ENCODE measurements around the gene DCAF8. TPM values are rescaled to one million over a fixed set of nuclear protein-coding genes. Genes with fewer than 3 reads are reported as not detected.

Gene DCAF8
- 32.4 and 35.5 TPM in 2 replicates for total RNA-seq

DNA sequence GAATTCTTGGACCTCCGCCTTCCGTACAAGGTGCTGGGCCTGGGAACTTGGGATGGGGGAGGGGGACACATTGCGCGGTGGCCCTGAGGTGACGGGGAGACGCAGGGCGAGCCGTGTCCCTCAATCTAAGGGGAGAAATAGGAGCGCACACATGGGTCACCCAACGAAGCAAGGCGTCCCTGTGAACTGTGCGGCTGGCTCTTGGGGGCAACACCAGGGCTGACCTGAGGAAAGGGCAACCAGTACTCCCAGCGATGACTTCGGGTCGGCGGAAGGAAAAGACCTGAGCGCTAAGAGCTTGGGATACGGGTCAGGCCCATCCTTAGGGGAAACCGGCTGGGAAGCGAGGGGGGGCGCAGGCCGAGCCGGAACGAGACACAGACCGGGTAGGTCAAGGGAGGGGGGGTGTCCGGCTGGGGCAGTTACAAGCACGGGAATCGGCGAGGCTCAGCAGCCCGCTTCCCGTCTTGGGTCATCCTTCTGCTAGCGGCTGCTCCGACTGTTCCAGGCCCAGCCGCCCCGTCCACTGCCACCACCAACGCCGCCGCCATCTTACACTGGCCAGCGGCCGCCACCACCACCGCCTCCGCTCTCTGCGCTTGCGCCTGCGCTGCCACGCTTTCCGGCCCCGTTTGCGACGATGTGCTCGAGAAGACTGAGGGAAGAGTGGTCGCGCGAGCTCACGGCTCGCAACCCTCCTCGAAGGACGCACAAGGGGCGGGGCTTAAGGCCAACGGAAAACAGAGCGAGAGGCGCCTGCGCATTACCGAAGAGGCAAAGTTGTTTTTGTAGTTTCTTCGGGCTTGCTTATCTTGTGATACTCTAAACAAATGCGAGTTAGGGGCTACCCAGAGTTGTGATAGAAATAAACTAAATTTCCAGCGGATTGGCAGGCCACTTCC lies at the start of gene DCAF8:
TSS of gene DCAF8 (minus strand) at position 657 of the 902 bp plus-strand sequence. CDS start 18,541 bp downstream, outside the sequence.

DNA sequence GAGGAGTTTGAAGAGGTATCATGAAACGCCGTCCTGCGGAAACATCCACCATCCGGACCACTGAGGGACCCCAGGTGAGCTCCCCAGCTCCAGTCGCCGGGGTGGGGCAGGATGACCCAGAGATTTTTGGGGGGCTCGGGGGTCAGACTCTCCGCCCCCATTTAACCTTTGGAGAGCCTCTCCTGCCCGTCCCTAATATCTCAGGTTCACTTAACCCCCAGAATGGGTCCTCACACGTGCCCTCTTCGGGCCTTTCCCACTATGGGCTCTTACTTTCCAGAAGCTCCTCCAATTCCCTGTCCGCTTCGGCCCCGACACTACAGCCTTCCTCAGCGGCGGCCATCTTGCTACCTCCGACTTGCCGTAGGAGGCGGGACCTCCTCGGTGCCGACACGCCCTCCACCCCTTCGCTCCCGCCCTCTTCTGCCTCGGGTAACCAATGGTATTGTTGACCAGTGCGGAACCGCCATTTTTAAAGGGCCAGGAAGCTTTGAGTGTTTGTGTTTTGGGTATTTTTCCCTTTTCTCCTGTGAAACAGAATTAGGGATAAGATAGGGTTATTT lies 22.5 kb upstream of the DCAF8 start, which contains the start of gene PEX19:
TSS of gene PEX19 (minus strand) at position 352 of the 563 bp plus-strand sequence. CDS start at position 343, 9 bp downstream.

DNA sequence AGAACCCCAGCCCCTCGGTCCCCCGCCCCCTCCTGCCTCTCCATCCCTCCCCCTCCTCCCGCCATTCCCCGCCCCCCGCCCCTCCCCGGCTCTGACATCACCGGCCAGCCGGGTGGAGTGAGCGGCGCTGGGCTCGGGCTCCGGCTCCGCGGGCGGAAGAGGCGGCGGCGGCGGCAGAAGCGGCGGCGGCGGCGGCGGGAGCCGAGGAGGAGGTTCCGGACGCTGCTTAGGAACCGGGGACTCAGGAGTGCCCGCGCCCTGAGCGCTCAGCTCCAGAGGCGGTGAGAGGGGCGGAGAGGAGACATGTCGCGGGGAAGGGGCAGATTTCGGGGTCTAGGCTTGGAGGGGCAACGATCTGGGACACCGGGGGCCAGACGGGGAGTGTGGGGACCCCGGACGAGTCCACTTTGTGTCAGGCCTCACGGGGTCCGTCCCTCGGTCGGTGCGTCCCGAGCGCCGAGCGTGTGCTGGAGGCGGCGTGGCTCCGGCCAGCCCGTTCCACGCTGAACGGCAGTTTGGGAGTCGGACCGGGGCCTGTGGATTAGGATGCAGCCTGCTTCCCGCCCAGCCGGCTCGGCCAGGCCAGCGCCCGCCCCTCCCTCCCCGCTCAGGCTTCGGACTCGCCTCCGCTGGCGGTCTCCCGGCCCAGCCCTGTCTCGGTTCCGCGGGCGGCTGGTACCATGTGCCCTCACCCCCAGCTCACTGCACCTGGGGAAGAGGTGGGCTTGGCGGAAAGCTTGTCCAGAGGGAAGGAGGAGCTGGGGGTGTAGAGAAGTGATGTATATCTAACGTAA lies 56.9 kb downstream of the DCAF8 start, which contains the start of gene PEA15:
TSS of gene PEA15 (plus strand) at position 143 of the 794 bp plus-strand sequence. CDS start 6,161 bp downstream, outside the sequence.

DNA sequence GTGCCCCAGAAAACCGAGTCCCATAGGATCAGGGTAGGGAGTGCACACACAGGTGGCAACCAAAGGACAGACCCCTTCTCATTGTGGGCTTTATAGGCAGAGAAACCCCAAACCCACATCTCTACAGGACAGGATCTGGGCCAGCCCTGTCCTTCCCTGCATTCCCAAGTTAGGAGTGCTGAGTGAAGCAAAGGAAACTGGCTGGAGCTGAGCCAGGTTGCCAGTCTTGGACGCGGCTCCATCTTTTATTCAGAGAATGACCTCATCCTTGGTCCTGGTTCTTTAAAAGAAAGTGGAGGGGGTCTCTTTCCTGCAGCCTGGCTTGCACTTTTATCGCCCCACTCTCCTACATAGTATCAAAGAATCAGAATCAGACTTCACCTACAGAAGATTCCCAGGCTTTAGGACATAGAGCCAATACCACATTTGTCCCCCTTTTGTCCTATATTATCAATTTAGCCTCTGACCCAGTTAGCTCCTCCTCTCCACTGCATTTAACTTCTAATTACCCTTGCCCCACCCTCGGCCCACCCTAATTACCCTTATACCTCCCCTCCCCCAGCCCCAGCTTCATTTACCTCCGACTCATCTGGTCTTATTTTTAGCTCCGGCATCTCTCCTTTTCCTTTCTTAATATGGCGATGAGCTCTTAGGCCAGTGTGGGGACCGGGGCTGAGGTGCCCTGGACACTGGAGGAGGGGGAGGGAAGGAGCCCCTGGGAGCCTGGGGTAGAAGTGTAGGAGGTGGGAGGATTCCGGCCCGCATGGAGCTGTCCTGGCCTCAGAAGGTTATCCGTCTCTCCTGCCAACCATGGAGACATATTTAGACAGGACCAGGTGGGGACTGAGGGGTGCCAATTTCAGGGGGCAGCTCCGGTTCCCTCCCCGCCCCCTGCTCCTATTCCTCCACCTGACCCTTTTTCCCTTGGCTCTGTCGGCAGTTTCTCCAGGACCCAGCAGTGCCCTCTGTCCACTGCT lies 72.4 kb downstream of the DCAF8 start, which contains the start of gene CASQ1:
TSS of gene CASQ1 (plus strand) at position 927 of the 977 bp plus-strand sequence. CDS start 177 bp downstream, outside the sequence.

Other genes with a start within 250 kb of the DCAF8 start
- gene PIGM, start 230.6 kb downstream of the DCAF8 start, total RNA-seq: 0.94 and 1.4 TPM in 2 replicates
- gene KCNJ10, start 192.4 kb downstream of the DCAF8 start, total RNA-seq: not detected in 2 replicates
- not detected in 2 replicates for gene KCNJ9, start 181.0 kb downstream of the DCAF8 start, total RNA-seq
- gene IGSF8, start 163.9 kb downstream of the DCAF8 start, total RNA-seq: 33.8 and 41.4 TPM in 2 replicates
- not detected in 2 replicates for gene ATP1A2, start 146.8 kb downstream of the DCAF8 start, total RNA-seq
- gene ATP1A4, start 110.9 kb downstream of the DCAF8 start, total RNA-seq: not detected in 2 replicates
- gene CASQ1, start 72.0 kb downstream of the DCAF8 start, total RNA-seq: not detected in 2 replicates
- gene PEA15, start 57.2 kb downstream of the DCAF8 start, total RNA-seq: 37.5 and 55.2 TPM in 2 replicates
- gene PEX19, start 22.6 kb upstream of the DCAF8 start, total RNA-seq: 25.9 and 30.8 TPM in 2 replicates
- gene COPA, start 80.7 kb upstream of the DCAF8 start, total RNA-seq: 117 and 129 TPM in 2 replicates
- 35.1 and 53.0 TPM in 2 replicates for gene NCSTN, start 80.8 kb upstream of the DCAF8 start, total RNA-seq
- gene NHLH1, start 104.5 kb upstream of the DCAF8 start, total RNA-seq: not detected in 2 replicates
- gene VANGL2, start 138.0 kb upstream of the DCAF8 start, total RNA-seq: 3.1 and 7.6 TPM in 2 replicates